Astrocyte of the spinal cord (primary cell): ENCODE data around the gene MIEF2.
A peak's percentile ranks its signal among the peaks of the same experiment; 100 is the strongest.

Experiments used
- DNase-seq: peaks from one replicate; pipeline ENCODE4 v3.0.0; 2011; ENCODE audit warnings: low read depth, low spot score
- H3K4me3 ChIP-seq: 2 replicates; pipeline ENCODE4 v1.5.1; 2011; ENCODE audit warnings: low read depth, mild to moderate bottlenecking, low read length, moderate library complexity
- in situ Hi-C: cut with HindIII; loops from 2 replicates; pipeline ENCODE4 v1.10.0; 2017; ENCODE audit warnings: low sequenced_read_pairs
- TF ChIP-seq, protein P1 (sequence below): IDR thresholded peaks from 2 replicates; pipeline ENCODE4 v1.5.1; 2012; ENCODE audit warnings: low read depth, mild to moderate bottlenecking, low read length, inconsistent platforms

The MIEF2 gene

DNA sequence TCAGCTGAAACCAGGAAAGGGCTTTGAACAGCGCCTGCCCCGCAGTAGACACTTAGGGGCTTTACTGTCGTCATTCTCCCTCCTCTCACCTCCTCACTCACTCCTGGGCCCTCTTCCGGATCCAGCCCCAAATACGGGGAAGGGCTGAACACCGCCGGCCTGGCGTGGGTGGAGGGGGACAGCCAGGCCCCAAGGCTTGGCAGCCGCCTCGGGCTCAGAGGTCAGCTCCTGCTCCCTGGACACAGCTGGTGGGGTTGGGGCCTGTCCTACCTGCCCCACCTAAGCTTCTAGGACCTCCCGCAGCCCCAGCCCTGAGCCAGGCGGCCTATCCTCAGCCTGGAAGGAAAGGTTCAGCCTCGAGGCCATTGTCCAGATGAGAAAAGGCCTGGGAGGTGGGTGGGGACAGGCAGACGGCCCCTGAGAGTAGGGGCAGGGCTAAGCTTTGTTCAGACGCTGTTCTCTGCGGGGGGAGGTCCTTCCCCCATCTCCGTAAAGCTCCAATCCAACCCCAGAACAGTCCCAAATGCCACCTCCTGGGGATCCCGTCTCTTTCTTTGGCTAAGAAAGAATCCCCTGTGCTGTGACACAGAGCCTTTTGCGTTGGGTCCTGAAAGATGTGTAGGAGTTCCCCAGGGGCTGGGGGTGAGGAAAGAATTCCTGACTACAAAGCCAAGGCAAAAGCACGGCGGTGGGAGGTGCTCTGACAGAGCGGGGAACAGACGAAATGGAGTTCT lies 35.9 kb upstream of the MIEF2 start:
- TF ChIP-seq, protein P1, sequence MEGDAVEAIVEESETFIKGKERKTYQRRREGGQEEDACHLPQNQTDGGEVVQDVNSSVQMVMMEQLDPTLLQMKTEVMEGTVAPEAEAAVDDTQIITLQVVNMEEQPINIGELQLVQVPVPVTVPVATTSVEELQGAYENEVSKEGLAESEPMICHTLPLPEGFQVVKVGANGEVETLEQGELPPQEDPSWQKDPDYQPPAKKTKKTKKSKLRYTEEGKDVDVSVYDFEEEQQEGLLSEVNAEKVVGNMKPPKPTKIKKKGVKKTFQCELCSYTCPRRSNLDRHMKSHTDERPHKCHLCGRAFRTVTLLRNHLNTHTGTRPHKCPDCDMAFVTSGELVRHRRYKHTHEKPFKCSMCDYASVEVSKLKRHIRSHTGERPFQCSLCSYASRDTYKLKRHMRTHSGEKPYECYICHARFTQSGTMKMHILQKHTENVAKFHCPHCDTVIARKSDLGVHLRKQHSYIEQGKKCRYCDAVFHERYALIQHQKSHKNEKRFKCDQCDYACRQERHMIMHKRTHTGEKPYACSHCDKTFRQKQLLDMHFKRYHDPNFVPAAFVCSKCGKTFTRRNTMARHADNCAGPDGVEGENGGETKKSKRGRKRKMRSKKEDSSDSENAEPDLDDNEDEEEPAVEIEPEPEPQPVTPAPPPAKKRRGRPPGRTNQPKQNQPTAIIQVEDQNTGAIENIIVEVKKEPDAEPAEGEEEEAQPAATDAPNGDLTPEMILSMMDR: no peak
- peak; percentile 4 for DNase-seq
- H3K4me3 ChIP-seq: peak overlapping the region; percentile 19
- in situ Hi-C loops: no loop called here

DNA sequence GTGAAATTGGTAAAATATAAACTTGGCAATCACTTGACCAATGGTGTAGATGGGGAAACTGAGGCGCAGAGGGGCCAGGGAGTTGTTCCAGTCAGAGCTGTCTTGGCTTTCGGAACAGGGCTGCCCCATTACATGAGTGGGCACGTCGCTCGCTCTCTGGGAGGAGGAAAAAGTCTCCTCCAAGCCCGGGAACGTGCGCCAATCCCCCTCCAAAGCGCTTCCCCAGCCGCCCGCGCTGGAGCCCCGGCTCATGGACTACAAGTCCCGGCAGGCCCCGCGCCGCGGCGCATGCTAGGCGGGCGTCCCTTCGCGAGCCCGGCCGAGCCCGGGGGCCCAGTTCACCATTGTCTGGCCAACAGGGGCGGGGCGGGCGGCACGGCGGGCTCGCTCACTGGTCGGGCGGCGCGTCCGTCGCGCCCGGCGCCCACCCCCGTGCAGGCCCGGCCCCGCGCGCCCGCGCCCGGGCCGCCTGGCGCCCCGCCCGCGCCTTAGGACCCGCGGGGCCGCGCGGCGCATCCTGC lies 35.3 kb upstream of the MIEF2 start, which contains the start of gene LLGL1:
Gene LLGL1, plus strand, starts transcription at position 515 of the 521 bp plus-strand sequence. CDS start 48 bp downstream, outside the sequence.
- TF ChIP-seq, protein P1: no peak
- peak; percentile 96 for DNase-seq
- in situ Hi-C loops: no loop called here
- peak within 1 kb of the TSS; percentile 92 for H3K4me3 ChIP-seq

DNA sequence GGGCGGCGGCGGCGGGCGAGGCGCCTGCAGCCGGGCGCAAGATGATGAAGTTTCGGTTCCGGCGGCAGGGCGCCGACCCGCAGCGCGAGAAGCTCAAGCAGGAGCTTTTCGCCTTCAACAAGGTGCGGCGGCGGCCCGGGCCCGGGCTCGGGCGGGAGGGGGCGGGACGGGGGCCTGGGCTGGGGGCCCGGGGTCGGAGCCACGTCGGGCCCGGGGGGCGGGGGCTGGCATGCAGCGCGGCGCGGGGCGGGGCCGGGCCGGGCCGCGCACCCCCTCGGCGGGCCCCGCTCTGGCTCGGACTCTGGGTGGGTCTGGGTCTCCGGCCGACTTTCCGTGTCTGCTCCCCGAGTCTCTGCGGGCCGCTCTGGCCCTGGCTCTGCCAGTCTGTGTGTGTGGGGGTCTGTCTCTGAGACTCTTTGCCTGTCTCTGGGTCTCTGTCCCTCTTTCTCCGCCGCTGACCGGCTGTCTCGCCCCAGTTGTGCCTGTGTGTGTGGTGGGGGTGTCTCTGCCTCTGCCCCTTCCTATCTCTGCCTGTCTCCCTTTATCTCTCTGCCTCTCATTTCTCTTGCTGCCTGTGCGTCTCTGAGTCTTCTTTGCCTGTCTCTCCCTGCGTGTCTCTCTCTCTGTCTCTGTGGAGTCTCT lies 34.7 kb upstream of the MIEF2 start:
- TF ChIP-seq, protein P1: no peak
- in situ Hi-C loops: no loop called here
- DNase-seq: peak; percentile 7
- H3K4me3 ChIP-seq: peak overlapping the region; percentile 92

DNA sequence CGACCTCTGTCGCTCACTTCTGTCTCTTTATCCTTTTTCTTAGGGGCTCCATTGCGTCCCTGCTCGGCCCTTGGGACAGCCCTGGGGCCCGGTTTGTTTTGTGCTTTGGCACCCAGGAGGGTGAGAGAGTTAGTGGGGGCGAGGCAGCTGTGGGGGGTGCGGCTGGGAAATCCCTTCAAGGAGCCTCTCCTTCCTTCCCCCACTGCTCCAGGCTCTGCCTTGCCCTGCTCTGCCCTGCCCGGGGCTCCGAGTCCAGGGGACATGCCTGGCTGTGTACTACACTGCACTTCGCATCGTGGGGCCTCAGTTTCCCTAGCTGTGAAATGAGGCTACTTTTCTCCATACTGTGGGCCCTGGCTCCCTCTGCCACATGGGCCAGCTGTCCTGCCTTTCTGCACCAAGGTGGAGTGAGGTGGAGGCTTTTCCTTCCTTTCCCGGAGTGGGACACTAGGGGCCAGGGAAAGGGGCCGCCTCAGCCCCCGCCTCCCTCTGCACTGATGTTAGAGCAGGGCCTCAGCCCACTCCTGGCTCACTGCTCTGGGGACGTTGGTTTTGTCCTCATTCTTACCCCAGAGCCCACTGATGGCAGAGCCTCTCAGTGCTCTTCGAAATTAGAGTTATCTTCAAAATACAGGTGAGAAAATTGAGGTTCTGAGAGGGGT lies 34.0 kb upstream of the MIEF2 start:
- in situ Hi-C loops: no loop called here
- TF ChIP-seq, protein P1: no peak
- H3K4me3 ChIP-seq: peak overlapping the region; percentile 92
- DNase-seq: no peak

DNA sequence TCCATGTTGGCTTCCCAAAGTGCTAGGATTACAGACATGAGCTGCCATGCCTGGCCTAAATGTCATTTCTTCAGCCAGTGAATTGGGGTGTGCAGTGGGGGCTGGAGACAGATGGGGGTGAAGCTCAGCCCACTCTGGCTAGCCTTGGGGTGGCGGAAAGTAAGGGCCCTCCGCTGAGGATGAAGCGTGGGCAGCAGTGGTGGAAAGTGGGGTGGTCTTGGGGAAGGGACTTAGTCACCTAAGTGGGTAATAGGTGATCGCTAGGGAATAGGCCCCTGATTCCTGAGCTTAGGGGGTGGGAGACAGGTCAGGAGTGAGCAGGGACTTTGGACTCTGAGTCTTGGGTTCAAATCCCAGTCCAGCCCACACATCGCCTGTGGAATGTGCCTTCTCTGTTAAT lies 32.8 kb upstream of the MIEF2 start:
- DNase-seq: no peak
- in situ Hi-C loops: no loop called here
- no peak overlapping the region for H3K4me3 ChIP-seq
- TF ChIP-seq, protein P1: no peak

DNA sequence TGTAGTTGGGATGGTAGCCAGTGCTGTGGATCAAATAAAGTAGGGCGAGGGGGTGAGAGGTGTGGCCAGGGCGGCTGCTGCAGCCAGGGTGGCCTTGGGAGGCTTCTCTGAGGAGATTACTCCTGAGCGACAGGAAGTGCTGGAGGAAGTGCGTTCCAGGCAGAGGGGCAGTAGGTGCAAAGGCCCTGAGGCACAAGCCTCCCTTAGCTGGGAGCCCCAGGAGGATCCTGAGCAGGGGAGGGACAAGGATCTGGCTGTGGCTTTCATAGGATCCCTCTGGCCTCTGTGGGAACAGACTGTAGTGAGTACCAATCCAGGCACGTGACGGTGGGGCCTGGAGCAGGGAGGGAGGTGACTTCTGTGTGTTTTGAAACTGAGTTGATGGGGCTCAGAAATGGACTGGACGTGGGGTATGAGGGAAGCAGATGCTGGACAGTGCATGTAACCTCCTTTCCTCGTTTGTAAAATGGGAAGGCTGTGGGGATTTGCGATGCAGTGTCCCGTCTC lies 32.2 kb upstream of the MIEF2 start:
- TF ChIP-seq, protein P1: no peak
- DNase-seq: no peak

More for the DNA sequence above, 32.2 kb upstream of the MIEF2 start:
- in situ Hi-C loops: no loop called here
- H3K4me3 ChIP-seq: no peak overlapping the region
